ENCODE data around the gene SLC8B1.

- no peak for TF ChIP-seq CTCF (IDR thresholded peaks at IDR 0.05)
- no peak for TF ChIP-seq POLR2A (IDR thresholded peaks at IDR 0.05)
Measured at GRCh38 chr12:113250045-113250444, 84.9 kb downstream of the SLC8B1 start.

Measured in right lobe of liver (tissue), 4 donors.